ENCODE data around the gene FCER1G. TPM values are rescaled to one million over a fixed set of nuclear protein-coding genes. Genes with fewer than 3 reads are reported as not detected.

Gene FCER1G
- total and polyA plus RNA-seq, 2 donors (not counting 3 experiments of a cell fraction or from before 2014, with no cell fraction given) = 1.1 to 1.6 TPM

DNA sequence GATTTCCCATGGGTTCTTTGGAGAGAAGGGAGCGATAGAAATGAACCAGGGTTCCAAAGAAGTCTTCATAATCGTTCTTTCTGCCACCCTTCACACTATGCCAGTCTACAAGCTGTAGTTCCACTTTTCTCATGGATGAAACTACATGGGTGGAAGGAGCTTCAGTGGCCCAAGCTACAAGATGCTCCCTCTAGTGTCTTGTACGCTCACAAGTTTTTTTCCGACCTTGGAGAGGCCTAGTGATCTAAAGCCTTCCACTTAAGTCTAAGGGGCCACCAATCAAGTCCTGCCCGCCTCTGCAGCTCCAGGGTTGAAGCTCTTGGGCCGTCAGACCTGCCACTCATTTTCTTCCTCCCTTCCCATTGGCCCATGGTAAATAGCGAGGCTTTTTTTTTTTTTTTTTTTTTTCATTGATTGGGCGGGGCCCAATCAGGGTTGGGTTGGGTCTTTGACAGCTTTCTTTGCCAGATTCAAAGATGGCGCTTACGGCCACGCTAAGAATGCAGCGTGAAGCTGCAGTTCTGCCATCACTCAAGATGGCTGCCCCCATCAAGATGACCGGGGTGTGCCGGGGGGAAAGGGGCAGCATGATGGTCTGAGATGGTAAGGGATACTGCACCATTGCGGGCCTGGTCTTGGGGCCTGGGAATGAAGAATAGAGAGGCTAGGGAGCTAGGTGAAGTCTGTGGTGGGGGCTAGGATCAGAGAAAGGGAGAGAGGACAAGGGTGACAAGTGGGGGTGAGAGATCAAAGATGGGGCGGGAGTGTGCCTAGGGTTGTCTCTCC is 10.6 kb downstream of the FCER1G start, which contains the start of gene TOMM40L:
Gene TOMM40L (plus strand): TSS at position 527 of the 786 bp plus-strand sequence. CDS start 430 bp downstream, outside the sequence.
- dilution Hi-C loops (cut with MboI; ENCODE audit: extremely low pct_ligation_motif_present, low sequenced_read_pairs) (no loop called here), intact Hi-C loops (cut with micrococcal nuclease) (loop anchor here (1.0 to 2.0 kb wide), 4 partner anchors 15 to 41 kb away; partner anchors contain the start of gene NDUFS2)
- CTCF ChIA-PET = interaction anchor here (0.6 to 6.9 kb wide), 29 partner anchors 10 to 262 kb away, joined by 3 to 156 read pairs (median 7); partner anchors contain the start of genes ADAMTS4, B4GALT3, CFAP126 and FCER1G
- peaks cover 10% of the 10 kb centered on the region in 2 experiments for H3K36me3 ChIP-seq (ENCODE audit: control insufficient read depth in 2 of 2, extremely low read depth in 1 of 2, insufficient read depth in 2 of 2, low read length in 2 of 2)
- H3K9me1 ChIP-seq (replicated peaks; ENCODE audit: control insufficient read depth, extremely low read depth, insufficient read depth, low read length) = no peaks in the 10 kb centered on the region
- no TSS peak for BruUV-seq (replicated peaks)
- peak; percentile 99 for DNase-seq (ENCODE audit: low read depth, low spot score)
- H2AFZ ChIP-seq (ENCODE audit: low read depth, low read length) = peak within 1 kb of the TSS; percentile 79
- peak within 1 kb of the TSS; percentile 43 to 83 (median 59) for H3K4me3 ChIP-seq (replicated peaks in 1 of 3; ENCODE audit: insufficient read depth in 1 of 3, low read depth in 1 of 3, low read length in 3 of 3)
- H3K9me3 ChIP-seq (replicated peaks; ENCODE audit: control insufficient read depth, insufficient read depth, low read length) = no peaks in the 10 kb centered on the region
- H3K27ac ChIP-seq (ENCODE audit: insufficient read depth, low read depth, low read length) = peak within 1 kb of the TSS; percentile 31
- FAIRE-seq = peak; percentile 100
- no peaks in the 10 kb centered on the region for H4K20me1 ChIP-seq (replicated peaks; ENCODE audit: control insufficient read depth, extremely low read depth, insufficient read depth, low read length)
- H3K4me2 ChIP-seq (ENCODE audit: insufficient read depth, low read length) = peak within 1 kb of the TSS; percentile 80
- H3K79me2 ChIP-seq (ENCODE audit: control insufficient read depth, insufficient read depth, low read length) = no peaks in the 10 kb centered on the region
- TF ChIP-seq FOS (IDR thresholded peaks at IDR 0.05; ENCODE audit: borderline replicate concordance, insufficient read depth, low read length) (no peak), EZH2 (IDR thresholded peaks at IDR 0.05; ENCODE audit: borderline replicate concordance, low read depth, low read length, severe bottlenecking) (no peak), POLR2AphosphoS5 (IDR thresholded peaks at IDR 0.05; ENCODE audit: insufficient read depth, low read depth, low read length) (no peak), GATA2 (IDR thresholded peaks at IDR 0.05; ENCODE audit: insufficient read depth, insufficient read length, low read depth, low read length) (no peak), JUN (IDR thresholded peaks at IDR 0.05; ENCODE audit: borderline replicate concordance, insufficient read depth, insufficient read length, low read depth) (no peak), POLR2A (IDR thresholded peaks at IDR 0.05; ENCODE audit: low read depth, low read length) (peak; percentile 36), MYC (IDR thresholded peaks at IDR 0.05; ENCODE audit: low read depth, low read length) (no peak)
- TF ChIP-seq, protein P1, sequence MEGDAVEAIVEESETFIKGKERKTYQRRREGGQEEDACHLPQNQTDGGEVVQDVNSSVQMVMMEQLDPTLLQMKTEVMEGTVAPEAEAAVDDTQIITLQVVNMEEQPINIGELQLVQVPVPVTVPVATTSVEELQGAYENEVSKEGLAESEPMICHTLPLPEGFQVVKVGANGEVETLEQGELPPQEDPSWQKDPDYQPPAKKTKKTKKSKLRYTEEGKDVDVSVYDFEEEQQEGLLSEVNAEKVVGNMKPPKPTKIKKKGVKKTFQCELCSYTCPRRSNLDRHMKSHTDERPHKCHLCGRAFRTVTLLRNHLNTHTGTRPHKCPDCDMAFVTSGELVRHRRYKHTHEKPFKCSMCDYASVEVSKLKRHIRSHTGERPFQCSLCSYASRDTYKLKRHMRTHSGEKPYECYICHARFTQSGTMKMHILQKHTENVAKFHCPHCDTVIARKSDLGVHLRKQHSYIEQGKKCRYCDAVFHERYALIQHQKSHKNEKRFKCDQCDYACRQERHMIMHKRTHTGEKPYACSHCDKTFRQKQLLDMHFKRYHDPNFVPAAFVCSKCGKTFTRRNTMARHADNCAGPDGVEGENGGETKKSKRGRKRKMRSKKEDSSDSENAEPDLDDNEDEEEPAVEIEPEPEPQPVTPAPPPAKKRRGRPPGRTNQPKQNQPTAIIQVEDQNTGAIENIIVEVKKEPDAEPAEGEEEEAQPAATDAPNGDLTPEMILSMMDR (IDR thresholded peaks at IDR 0.05; ENCODE audit: extremely low read depth in 1 of 2, insufficient read depth in 1 of 2, low read depth in 1 of 2, low read length in 2 of 2) = peak; percentile 55 to 57
- TF ChIP-seq, protein P2, sequence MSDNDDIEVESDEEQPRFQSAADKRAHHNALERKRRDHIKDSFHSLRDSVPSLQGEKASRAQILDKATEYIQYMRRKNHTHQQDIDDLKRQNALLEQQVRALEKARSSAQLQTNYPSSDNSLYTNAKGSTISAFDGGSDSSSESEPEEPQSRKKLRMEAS (IDR thresholded peaks at IDR 0.05; ENCODE audit: insufficient read depth, insufficient read length) = no peak
- POLR2A ChIA-PET = interaction anchor here (0.6 to 1.4 kb wide), 8 partner anchors 9 to 163 kb away, joined by 3 to 15 read pairs (median 4); partner anchors contain the start of genes NDUFS2 and PPOX
- peaks cover 18% of the 10 kb centered on the region for H3K4me1 ChIP-seq (ENCODE audit: control insufficient read depth, extremely low read depth, insufficient read depth, low read length)
- H3K9ac ChIP-seq (replicated peaks; ENCODE audit: extremely low read depth, insufficient read depth, low read length) = peak within 1 kb of the TSS; percentile 71
- H3K27me3 ChIP-seq (ENCODE audit: control insufficient read depth in 2 of 2, insufficient read depth in 2 of 2, low read length in 2 of 2) = no peaks in the 10 kb centered on the region

Measured in endothelial cell of umbilical vein (primary cell).